CD4-positive, alpha-beta memory T cell (primary cell): ENCODE results near the gene LOXL3. TPM values are rescaled to one million over a fixed set of nuclear protein-coding genes. Genes with fewer than 3 reads are reported as not detected.

Experiments used
- CTCF ChIA-PET: fragments of 350-600 bp; sonication (Branson Sonifier 250); formaldehyde crosslinking; loops from one replicate; lab custom pipeline; 2021; ENCODE audit warnings: inconsistent platforms; ENCODE audit not compliant: partially characterized antibody; lab: Charles Lee
- POLR2A ChIA-PET: fragments of 350-600 bp; sonication (Branson Sonifier 250); formaldehyde crosslinking; loops from one replicate; lab custom pipeline; 2021; ENCODE audit not compliant: partially characterized antibody; lab: Charles Lee
- DNase-seq, 5 donors: peaks; one replicate each; pipeline versions ENCODE4 v3.0.0 to v3.0.0-alpha.2; 2020 to 2022; ENCODE audit warnings: mixed read lengths in 1 of 5
- H3K27ac ChIP-seq: one replicate; pipeline ENCODE4 v1.7.0; 2013; ENCODE audit warnings: low read depth, low read length
- H3K27me3 ChIP-seq: 2 replicates; pipeline ENCODE4 v1.7.0; 2013; ENCODE audit warnings: mild to moderate bottlenecking, low read length, moderate library complexity; ENCODE audit not compliant: insufficient read depth
- H3K36me3 ChIP-seq: 2 replicates; pipeline ENCODE4 v1.7.0; 2013; ENCODE audit warnings: mild to moderate bottlenecking, low read length, moderate library complexity; ENCODE audit not compliant: insufficient read depth
- H3K4me1 ChIP-seq: 2 replicates; pipeline ENCODE4 v1.7.0; 2013; ENCODE audit warnings: mild to moderate bottlenecking, low read length, moderate library complexity; ENCODE audit not compliant: insufficient read depth
- H3K4me3 ChIP-seq, 2 donors: one replicate each; pipeline ENCODE4 v1.7.0; 2013; ENCODE audit warnings: low read length in 2 of 2, mild to moderate bottlenecking in 1 of 2
- H3K9me3 ChIP-seq, 2 donors: one replicate each; pipeline ENCODE4 v1.7.0; 2013; ENCODE audit warnings: low read length in 2 of 2, control low read depth in 1 of 2; ENCODE audit not compliant: control insufficient read depth in 1 of 2
- H3K27ac Mint-ChIP-seq, 7 donors: one replicate each; pipeline ENCODE4 v1.8.0; 2020 to 2021; ENCODE audit warnings: mixed read lengths in 7 of 7, mild to moderate bottlenecking in 6 of 7, inconsistent platforms in 3 of 7, moderate library complexity in 3 of 7
- H3K27me3 Mint-ChIP-seq, 2 donors: one replicate each; pipeline ENCODE4 v1.8.0; 2020 to 2021; ENCODE audit warnings: mixed read lengths in 2 of 2
- H3K36me3 Mint-ChIP-seq, 2 donors: one replicate each; pipeline ENCODE4 v1.8.0; 2020 to 2021; ENCODE audit warnings: mixed read lengths in 2 of 2, inconsistent platforms in 1 of 2, mild to moderate bottlenecking in 1 of 2
- H3K4me1 Mint-ChIP-seq, 4 donors: one replicate each; pipeline ENCODE4 v1.8.0; 2020 to 2021; ENCODE audit warnings: mixed read lengths in 4 of 4, mild to moderate bottlenecking in 1 of 4
- H3K4me3 Mint-ChIP-seq, 8 donors: one replicate each; pipeline ENCODE4 v1.8.0; 2020 to 2021; ENCODE audit warnings: mixed read lengths in 8 of 8, mild to moderate bottlenecking in 7 of 8, moderate library complexity in 6 of 8, inconsistent platforms in 3 of 8
- H3K9me3 Mint-ChIP-seq, 8 donors: one replicate each; pipeline ENCODE4 v1.8.0; 2020 to 2021; ENCODE audit warnings: mixed read lengths in 8 of 8, mild to moderate bottlenecking in 5 of 8, inconsistent platforms in 3 of 8, moderate library complexity in 1 of 8
- intact Hi-C: fragments of 100-400 bp; cut with micrococcal nuclease; formaldehyde crosslinking; loops from one replicate; pipeline ENCODE4 v1.15.1; 2023
- polyA plus RNA-seq, 2 donors: library from polyadenylated mRNA; unstranded; fragments of 300-500 nt; fragmentation: Illumina TruSeq; gene quantifications; one replicate each; pipeline ENCODE4 v1.2.3, GENCODE V29; 2021
- total RNA-seq, 2 experiments: library from RNA; stranded (reverse); gene quantifications; one replicate each; pipeline ENCODE4 v1.2.3, GENCODE V29; 2021

The LOXL3 gene
- total and polyA plus RNA-seq, 4 experiments from 2014 or later: 0.25 to 0.32 TPM; not detected in 2

DNA sequence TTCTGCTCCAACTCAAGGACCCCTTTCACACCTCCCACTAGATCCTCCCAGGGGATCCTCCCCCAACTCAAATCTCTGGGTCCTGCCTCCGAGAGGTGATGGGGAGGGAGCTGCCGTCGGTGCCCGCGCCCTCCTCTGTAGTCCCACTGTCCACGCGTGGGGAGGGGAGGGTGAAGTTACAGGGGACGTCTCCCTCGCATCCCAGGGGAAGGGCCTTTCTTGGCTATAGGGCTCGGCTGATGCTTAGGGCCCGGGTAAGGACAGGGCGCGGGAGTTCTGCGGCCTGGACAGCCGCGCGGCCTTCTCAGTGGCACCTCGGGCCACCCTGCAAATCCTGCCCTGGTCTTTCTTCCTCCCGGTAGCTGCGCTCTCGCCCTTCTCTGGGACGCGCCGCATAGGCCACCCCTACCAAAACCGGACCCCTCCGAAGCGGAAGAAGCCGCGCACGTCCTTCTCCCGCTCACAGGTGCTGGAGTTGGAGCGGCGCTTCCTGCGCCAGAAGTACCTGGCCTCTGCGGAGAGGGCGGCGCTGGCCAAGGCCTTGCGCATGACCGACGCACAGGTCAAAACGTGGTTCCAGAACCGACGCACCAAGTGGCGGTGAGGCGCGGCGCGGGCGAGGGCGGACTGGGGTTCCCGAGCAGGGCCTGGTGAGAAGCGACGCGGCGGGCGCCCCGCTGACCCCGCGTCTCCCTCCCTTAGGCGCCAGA, 38.3 kb downstream of the LOXL3 start:
- intact Hi-C loops: no loop called here

DNA sequence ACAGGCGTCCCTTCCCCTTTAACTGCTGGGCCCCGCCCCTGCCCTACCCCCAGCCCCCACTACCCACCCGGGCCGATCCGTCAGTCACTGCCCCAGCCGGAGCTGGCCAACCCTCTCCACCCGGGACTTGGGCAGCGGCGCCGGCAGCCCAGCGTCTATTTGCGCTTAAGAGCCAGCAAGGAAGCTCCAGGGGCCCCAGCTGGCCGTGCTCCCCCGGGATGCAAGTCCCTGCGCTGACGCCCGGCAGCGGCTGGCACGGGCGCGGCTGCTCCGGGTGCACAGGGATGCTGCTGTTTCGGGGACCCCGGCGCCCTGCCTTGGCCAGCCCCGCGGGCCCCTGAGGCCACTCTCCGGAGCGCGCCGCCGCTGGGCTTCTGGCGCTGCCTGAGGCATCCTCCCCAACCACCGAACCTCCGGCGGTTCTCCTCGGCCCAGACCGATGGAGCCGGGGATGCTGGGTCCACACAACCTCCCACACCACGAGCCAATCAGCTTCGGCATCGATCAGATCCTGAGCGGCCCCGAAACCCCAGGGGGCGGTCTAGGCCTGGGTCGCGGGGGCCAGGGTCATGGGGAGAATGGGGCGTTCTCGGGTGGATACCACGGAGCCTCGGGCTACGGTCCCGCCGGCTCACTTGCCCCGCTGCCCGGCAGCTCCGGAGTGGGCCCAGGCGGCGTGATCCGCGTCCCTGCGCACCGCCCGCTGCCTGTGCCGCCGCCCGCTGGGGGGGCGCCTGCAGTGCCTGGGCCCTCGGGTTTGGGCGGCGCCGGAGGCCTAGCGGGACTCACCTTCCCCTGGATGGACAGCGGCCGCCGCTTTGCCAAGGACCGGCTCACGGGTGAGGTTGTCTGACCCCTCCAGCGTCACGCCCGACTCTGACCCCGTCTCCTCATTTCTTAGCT, 39.1 kb downstream of the LOXL3 start, which contains the start of gene TLX2:
TSS of gene TLX2 (plus strand) at position 83 of the 903 bp plus-strand sequence. CDS start at position 440, 357 bp downstream.
- peak within 1 kb of the TSS in 4 of 7 donors; percentile 42 to 85 (median 73) for H3K27ac Mint-ChIP-seq

More for the DNA sequence above, 38.3 kb downstream of the LOXL3 start:
- H3K27ac Mint-ChIP-seq: peak overlapping the region in 6 of 7 donors; percentile 42 to 85 (median 68)
- H3K9me3 Mint-ChIP-seq: peaks cover 0 to 4% (median 0%) of the 10 kb centered on the region in 8 donors
- H3K36me3 Mint-ChIP-seq: no peaks in the 10 kb centered on the region
- no peaks in the 10 kb centered on the region for H3K36me3 ChIP-seq
- peaks cover 39 to 55% of the 10 kb centered on the region in 2 donors for H3K27me3 Mint-ChIP-seq
- H3K27me3 ChIP-seq: peaks cover 35% of the 10 kb centered on the region
- DNase-seq: no peak
- H3K9me3 ChIP-seq: no peaks in the 10 kb centered on the region
- peak overlapping the region in 1 of 2 donors; percentile 53 for H3K4me3 ChIP-seq
- ChIA-PET CTCF (interaction anchor here (1.3 to 2.6 kb wide), 2 partner anchors 11 to 32 kb away, joined by 3 to 8 read pairs; partner anchors contain the start of genes CCDC142, DQX1 and TTC31), POLR2A (interaction anchor here (0.7 to 2.7 kb wide), 10 partner anchors 8 to 43 kb away, joined by 3 to 20 read pairs (median 4); partner anchors contain the start of genes AUP1, CCDC142, DQX1 and HTRA2)
- no peak overlapping the region for H3K27ac ChIP-seq
- peak overlapping the region; percentile 74 to 80 (median 76) for H3K4me3 Mint-ChIP-seq
- H3K4me1 ChIP-seq: peaks cover 35% of the 10 kb centered on the region
- H3K4me1 Mint-ChIP-seq: peaks cover 6 to 36% (median 20%) of the 10 kb centered on the region in 4 donors

DNA sequence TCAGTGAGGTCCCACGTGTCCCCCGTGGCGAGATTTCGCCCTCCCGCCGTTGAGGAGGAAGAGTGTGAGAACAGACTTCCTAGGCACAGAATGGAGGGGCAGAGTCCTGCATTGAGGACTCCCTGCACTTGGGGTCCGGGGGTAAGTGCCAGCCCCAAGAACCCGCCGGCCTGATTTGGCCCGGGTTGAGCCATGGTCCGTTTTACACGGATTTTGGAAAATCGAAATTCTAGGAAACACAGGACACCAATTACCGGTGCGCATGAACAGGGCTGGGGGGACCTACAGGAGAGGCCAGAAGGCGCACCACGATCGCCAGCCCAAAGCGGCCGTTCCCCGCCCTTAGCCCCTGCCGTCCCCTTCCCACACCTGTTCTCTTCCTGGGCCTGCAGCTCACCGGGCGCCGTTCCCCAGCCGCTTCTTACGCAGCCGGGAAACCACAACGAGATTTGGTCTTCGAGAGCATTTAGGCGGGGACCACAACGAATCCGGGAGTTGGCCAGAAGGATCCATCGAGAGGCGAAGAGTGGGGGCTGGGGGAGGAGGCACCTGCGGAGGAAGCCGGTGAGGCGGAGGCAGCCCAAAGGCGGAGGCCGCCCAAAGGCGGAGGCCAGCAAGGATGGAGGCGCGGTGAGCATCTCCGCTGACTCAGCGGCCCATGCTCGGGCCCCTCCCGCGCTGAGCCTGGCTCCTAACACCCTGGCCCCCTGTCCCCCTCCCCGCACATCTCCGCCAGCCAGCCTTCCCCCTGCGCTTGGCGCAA, 40.0 kb downstream of the LOXL3 start:
- peak in 1 of 5 donors; percentile 30 for DNase-seq
- peak overlapping the region in 2 of 7 donors; percentile 27 to 52 for H3K27ac Mint-ChIP-seq
- Histone ChIP-seq H3K27ac (no peak overlapping the region), H3K4me1 (peaks cover 35% of the 10 kb centered on the region), H3K27me3 (peaks cover 35% of the 10 kb centered on the region), H3K4me3 (peak overlapping the region in 1 of 2 donors; percentile 46), H3K9me3 (no peaks in the 10 kb centered on the region), H3K36me3 (no peaks in the 10 kb centered on the region)
- peaks cover 0 to 2% (median 0%) of the 10 kb centered on the region in 8 donors for H3K9me3 Mint-ChIP-seq
- peaks cover 8 to 36% (median 21%) of the 10 kb centered on the region in 4 donors for H3K4me1 Mint-ChIP-seq
- ChIA-PET POLR2A (interaction anchor here (0.9 to 2.7 kb wide), 10 partner anchors 10 to 58 kb away, joined by 3 to 20 read pairs (median 4); partner anchors contain the start of genes AUP1, DQX1, HTRA2 and MRPL53), CTCF (interaction anchor here (1.3 kb wide), 1 partner anchor 12 kb away, joined by 3 read pairs; the partner anchor contains the start of gene DQX1)
- intact Hi-C loops: no loop called here
- H3K36me3 Mint-ChIP-seq: no peaks in the 10 kb centered on the region
- H3K4me3 Mint-ChIP-seq: peak overlapping the region; percentile 41 to 81 (median 69)
- H3K27me3 Mint-ChIP-seq: peaks cover 24 to 42% of the 10 kb centered on the region in 2 donors

More for the DNA sequence above, 39.1 kb downstream of the LOXL3 start, which contains the start of gene TLX2:
- H3K36me3 ChIP-seq: no peaks in the 10 kb centered on the region
- H3K4me3 ChIP-seq: peak within 1 kb of the TSS in 1 of 2 donors; percentile 53
- POLR2A ChIA-PET: interaction anchor here (0.7 to 2.7 kb wide), 8 partner anchors 8 to 32 kb away, joined by 3 to 20 read pairs (median 6); partner anchors contain the start of genes AUP1, CCDC142, DQX1 and HTRA2
- H3K27ac ChIP-seq: no peak within 1 kb of the TSS
- Mint-ChIP-seq H3K4me3 (peak within 1 kb of the TSS; percentile 74 to 81 (median 76)), H3K9me3 (peaks cover 0 to 2% (median 0%) of the 10 kb centered on the region in 8 donors), H3K36me3 (no peaks in the 10 kb centered on the region), H3K4me1 (peaks cover 8 to 36% (median 20%) of the 10 kb centered on the region in 4 donors), H3K27me3 (peaks cover 32 to 47% of the 10 kb centered on the region in 2 donors)
- CTCF ChIA-PET: interaction anchor here (1.3 to 2.6 kb wide), 2 partner anchors 11 to 32 kb away, joined by 3 to 8 read pairs; partner anchors contain the start of genes CCDC142, DQX1 and TTC31
- H3K9me3 ChIP-seq: no peaks in the 10 kb centered on the region
- intact Hi-C loops: no loop called here
- H3K4me1 ChIP-seq: peaks cover 35% of the 10 kb centered on the region
- DNase-seq: no peak
- H3K27me3 ChIP-seq: peaks cover 35% of the 10 kb centered on the region

DNA sequence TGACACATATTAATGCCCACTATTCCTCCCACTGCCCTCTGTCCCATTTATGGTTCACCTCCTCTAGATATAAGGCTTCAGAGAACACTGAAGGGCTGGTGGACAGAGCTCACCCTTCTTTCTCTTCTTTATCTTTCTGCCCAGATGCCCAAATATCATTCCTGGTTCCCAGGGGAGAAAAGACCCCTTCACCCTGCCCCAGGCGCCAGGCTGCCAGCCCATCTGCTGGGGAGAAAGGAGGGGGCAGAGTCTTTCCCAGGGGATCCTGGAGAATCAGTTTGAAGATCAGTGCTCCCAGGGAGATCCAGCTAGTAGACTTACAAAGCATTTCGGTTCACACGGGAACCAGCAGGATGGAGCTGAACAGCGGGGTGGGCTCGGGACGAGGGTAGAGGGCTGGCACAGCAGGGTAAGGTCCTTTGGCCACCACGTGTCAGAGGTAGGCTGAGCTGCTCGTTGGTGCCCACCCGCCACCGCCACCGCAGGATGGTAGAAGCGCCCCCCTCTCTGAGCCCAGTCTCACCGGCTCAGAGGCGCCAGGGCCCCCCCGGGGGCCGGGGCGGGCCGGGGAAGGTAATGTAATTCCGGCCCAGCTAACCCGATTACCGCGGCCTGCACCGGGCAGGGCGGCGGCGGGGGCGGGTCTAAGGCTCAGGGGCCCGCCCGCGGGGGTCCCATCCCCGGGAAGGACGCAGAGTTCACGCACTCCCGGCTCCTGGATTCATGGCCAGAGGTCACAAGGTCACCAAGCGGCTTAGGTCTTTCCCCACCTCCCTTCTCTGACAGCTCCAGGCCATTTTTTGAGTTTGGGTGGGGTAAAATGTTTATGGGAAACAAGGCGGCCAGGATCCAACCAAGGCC, 40.8 kb downstream of the LOXL3 start:
- Histone ChIP-seq H3K36me3 (no peaks in the 10 kb centered on the region), H3K27ac (no peak overlapping the region), H3K9me3 (no peaks in the 10 kb centered on the region), H3K4me3 (no peak overlapping the region), H3K4me1 (peaks cover 42% of the 10 kb centered on the region), H3K27me3 (peaks cover 32% of the 10 kb centered on the region)
- no peaks in the 10 kb centered on the region for H3K36me3 Mint-ChIP-seq
- DNase-seq: no peak
- peaks cover 14 to 44% (median 28%) of the 10 kb centered on the region in 4 donors for H3K4me1 Mint-ChIP-seq
- peaks cover 18 to 36% of the 10 kb centered on the region in 2 donors for H3K27me3 Mint-ChIP-seq
- intact Hi-C loops: no loop called here
- peak overlapping the region in 1 of 7 donors; percentile 70 for H3K27ac Mint-ChIP-seq
- POLR2A ChIA-PET: interaction anchor here (0.9 to 1.8 kb wide), 9 partner anchors 11 to 335 kb away, joined by 3 to 11 read pairs (median 3); partner anchors contain the start of genes AUP1, DQX1, HTRA2 and MRPL53
- H3K4me3 Mint-ChIP-seq: peak overlapping the region in 5 of 8 donors; percentile 41 to 81 (median 69)
- H3K9me3 Mint-ChIP-seq: peaks cover 0 to 2% (median 0%) of the 10 kb centered on the region in 8 donors
- CTCF ChIA-PET: no interaction called here

DNA sequence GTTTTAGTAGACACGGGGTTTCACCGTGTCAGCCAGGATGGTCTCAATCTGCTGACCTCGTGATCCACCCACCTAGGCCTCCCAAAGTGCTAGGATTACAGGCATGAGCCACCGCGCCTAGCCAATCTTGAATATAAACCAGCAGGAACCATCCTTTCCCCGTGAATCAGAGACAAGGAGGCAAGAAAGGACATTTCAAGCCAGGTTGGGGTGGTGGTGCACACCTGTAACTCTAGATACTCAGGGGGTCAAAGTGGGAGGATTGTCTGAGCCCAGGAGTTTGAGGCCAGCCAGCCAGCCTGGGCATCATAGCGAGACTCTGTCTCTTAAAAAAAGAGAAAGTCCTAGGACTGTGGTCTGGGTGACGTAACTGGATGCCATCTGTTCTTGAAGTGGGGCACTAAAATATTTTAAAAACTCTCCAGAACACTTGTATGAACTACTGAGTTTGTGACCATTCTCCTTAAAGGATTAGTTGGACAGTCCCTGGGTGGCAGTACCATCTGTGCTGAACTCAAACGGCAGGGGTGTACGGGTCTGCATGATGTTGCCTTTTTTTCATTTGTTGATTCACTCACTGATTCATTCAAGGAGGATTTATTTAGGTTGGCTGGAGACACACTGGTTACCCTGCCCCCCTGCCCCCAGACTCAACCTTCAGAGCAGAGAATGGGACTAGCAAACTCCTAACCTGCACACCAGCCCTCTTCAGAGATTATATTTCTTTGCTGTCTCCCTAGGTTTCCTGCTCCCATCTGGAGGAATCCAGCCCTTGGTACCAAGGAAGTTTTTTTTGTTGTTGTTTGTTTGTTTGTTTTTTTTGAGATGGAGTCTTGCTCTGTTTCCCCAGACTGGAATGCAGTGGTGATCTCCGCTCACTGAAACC, 42.4 kb downstream of the LOXL3 start:
- H3K9me3 ChIP-seq: no peaks in the 10 kb centered on the region
- DNase-seq: no peak
- H3K4me3 ChIP-seq: no peak overlapping the region
- peak overlapping the region in 2 of 7 donors; percentile 57 to 70 for H3K27ac Mint-ChIP-seq
- ChIA-PET CTCF (interaction anchor here (0.7 to 1.4 kb wide), 2 partner anchors 28 to 54 kb away, joined by 3 to 4 read pairs; partner anchors contain the start of genes CCDC142 and TTC31), POLR2A (interaction anchor here (0.8 to 5.2 kb wide), 2 partner anchors 13 to 54 kb away, joined by 3 to 37 read pairs; partner anchors contain the start of genes INO80B and WBP1)
- intact Hi-C loops: no loop called here
- peaks cover 17 to 53% (median 35%) of the 10 kb centered on the region in 4 donors for H3K4me1 Mint-ChIP-seq
- peaks cover 46% of the 10 kb centered on the region for H3K4me1 ChIP-seq
- H3K27ac ChIP-seq: no peak overlapping the region
- peaks cover 8 to 35% of the 10 kb centered on the region in 2 donors for H3K27me3 Mint-ChIP-seq
- H3K36me3 Mint-ChIP-seq: peaks cover 11 to 16% of the 10 kb centered on the region in 2 donors
- H3K9me3 Mint-ChIP-seq: peaks cover 0 to 4% (median 0%) of the 10 kb centered on the region in 8 donors
- H3K4me3 Mint-ChIP-seq: peak overlapping the region in 2 of 8 donors; percentile 15 to 48
- peaks cover 16% of the 10 kb centered on the region for H3K27me3 ChIP-seq
- no peaks in the 10 kb centered on the region for H3K36me3 ChIP-seq
